NB4 (cell line): ENCODE data around the gene CCL26.

Experiments used
- DNase-seq: peaks from one replicate; pipeline ENCODE4 v3.0.0; 2010; ENCODE audit warnings: low read depth
- H3K4me3 ChIP-seq: one replicate; pipeline ENCODE4 v1.5.1; 2011; ENCODE audit warnings: mild to moderate bottlenecking, low read depth, low read length, moderate library complexity
- CTCF ChIP-seq: IDR thresholded peaks from one replicate; pipeline ENCODE4 v1.5.1; 2012; ENCODE audit warnings: low read depth, low read length
- MAX ChIP-seq: IDR thresholded peaks from 2 replicates; pipeline ENCODE4 v1.6.1; 2011; ENCODE audit warnings: low read depth, low read length
- MYC ChIP-seq: IDR thresholded peaks from 2 replicates; pipeline ENCODE4 v1.6.1; 2011; ENCODE audit warnings: low read depth, low read length
- POLR2A ChIP-seq: IDR thresholded peaks from 2 replicates; pipeline ENCODE4 v1.6.1; 2011; ENCODE audit warnings: mild to moderate bottlenecking; ENCODE audit not compliant: insufficient read length; ENCODE audit errors: extremely low read depth

Gene CCL26

GRCh38 chr7:75772081-75773077 is at the start of gene CCL26:
Gene CCL26, minus strand, starts transcription at chr7:75772211. Its CDS starts 35 bp downstream, at chr7:75772176.
- no peak within 1 kb of the TSS for H3K4me3 ChIP-seq
- no peak for TF ChIP-seq CTCF
- no peak for TF ChIP-seq MAX
- TF ChIP-seq POLR2A = no peak
- no peak for TF ChIP-seq MYC
- no peak for DNase-seq

- DNase-seq = no peak
- TF ChIP-seq CTCF = no peak
- TF ChIP-seq MYC = no peak
- H3K4me3 ChIP-seq = no peak overlapping the region
Observed at GRCh38 chr7:75820688-75821087, 48.7 kb upstream of the CCL26 start.

- no peak overlapping the region for H3K4me3 ChIP-seq
- peak; percentile 59 for DNase-seq
- no peak for TF ChIP-seq CTCF
- TF ChIP-seq MAX = no peak
- no peak for TF ChIP-seq POLR2A
- no peak for TF ChIP-seq MYC
Observed at GRCh38 chr7:75819711-75820110, 47.7 kb upstream of the CCL26 start.

- TF ChIP-seq CTCF (no peak), MYC (no peak), POLR2A (no peak)
- peak; percentile 61 for DNase-seq
- no peak overlapping the region for H3K4me3 ChIP-seq
Observed at GRCh38 chr7:75818472-75818871, 46.5 kb upstream of the CCL26 start.

GRCh38 chr7:75817116-75817515 is 45.1 kb upstream of the CCL26 start:
- TF ChIP-seq MAX (no peak), POLR2A (no peak), CTCF (no peak), MYC (no peak)
- no peak overlapping the region for H3K4me3 ChIP-seq
- peak; percentile 89 for DNase-seq

GRCh38 chr7:75815418-75816064 is 43.5 kb upstream of the CCL26 start:
- no peak overlapping the region for H3K4me3 ChIP-seq
- no peak for DNase-seq
- TF ChIP-seq CTCF = no peak
- no peak for TF ChIP-seq POLR2A
